H9 (cell line): ENCODE data around the gene CFAP91. TPM values are rescaled to one million over a fixed set of nuclear protein-coding genes. Genes with fewer than 3 reads are reported as not detected.

Source experiments
- DNase-seq: peaks from one replicate; pipeline ENCODE4 v3.0.0-alpha.2; 2017
- H2AFZ ChIP-seq: one replicate; pipeline ENCODE4 v1.6.1; 2013; ENCODE audit warnings: mild to moderate bottlenecking, low read length, control low read depth, moderate library complexity
- H2AK5ac ChIP-seq: 2 replicates; pipeline ENCODE4 v1.6.1; 2013; ENCODE audit warnings: low read length, control low read depth, mixed read lengths; ENCODE audit not compliant: insufficient read length
- H2BK120ac ChIP-seq: one replicate; pipeline ENCODE4 v1.6.1; 2013; ENCODE audit warnings: low read depth, mild to moderate bottlenecking, low read length, control low read depth, inconsistent platforms; ENCODE audit not compliant: poor library complexity, severe bottlenecking
- H2BK12ac ChIP-seq: 2 replicates; pipeline ENCODE4 v1.6.1; 2013; ENCODE audit warnings: low read length, control low read depth, mixed read lengths, low read depth; ENCODE audit not compliant: insufficient read length
- H2BK15ac ChIP-seq: 2 replicates; pipeline ENCODE4 v1.6.1; 2013; ENCODE audit warnings: low read depth, low read length, control low read depth
- H2BK20ac ChIP-seq: one replicate; pipeline ENCODE4 v1.6.1; 2013; ENCODE audit warnings: low read depth, mild to moderate bottlenecking, low read length, control low read depth, inconsistent platforms; ENCODE audit not compliant: poor library complexity, severe bottlenecking
- H2BK5ac ChIP-seq: 2 replicates; pipeline ENCODE4 v1.6.1; 2013; ENCODE audit warnings: low read length, control low read depth, mixed read lengths; ENCODE audit not compliant: insufficient read length
- H3K14ac ChIP-seq: 2 replicates; pipeline ENCODE4 v1.6.1; 2013; ENCODE audit warnings: low read length, control low read depth; ENCODE audit not compliant: insufficient read depth
- H3K18ac ChIP-seq: 2 replicates; pipeline ENCODE4 v1.6.1; 2013; ENCODE audit warnings: low read depth, mild to moderate bottlenecking, mixed read lengths, low read length, control low read depth; ENCODE audit not compliant: insufficient read length
- H3K23ac ChIP-seq: 2 replicates; pipeline ENCODE4 v1.6.1; 2013; ENCODE audit warnings: low read length, control low read depth, mixed read lengths, low read depth; ENCODE audit not compliant: insufficient read length
- H3K23me2 ChIP-seq: 2 replicates; pipeline ENCODE4 v1.6.1; 2013; ENCODE audit warnings: low read depth, mild to moderate bottlenecking, mixed read lengths, low read length, control low read depth; ENCODE audit not compliant: insufficient read length, poor library complexity, severe bottlenecking
- H3K27ac ChIP-seq: 2 replicates; pipeline ENCODE4 v1.5.1; 2013; ENCODE audit warnings: low read length, control low read depth, mixed read lengths, low read depth; ENCODE audit not compliant: insufficient read length
- H3K27me3 ChIP-seq: 2 replicates; pipeline ENCODE4 v1.6.1; 2013; ENCODE audit warnings: low read length, control low read depth, inconsistent platforms; ENCODE audit not compliant: insufficient read depth
- H3K4ac ChIP-seq: 2 replicates; pipeline ENCODE4 v1.6.1; 2013; ENCODE audit warnings: low read depth, mild to moderate bottlenecking, control low read depth, inconsistent platforms, low read length, moderate library complexity
- H3K4me1 ChIP-seq: 2 replicates; pipeline ENCODE4 v1.6.1; 2013; ENCODE audit warnings: low read length, control low read depth, inconsistent platforms; ENCODE audit not compliant: insufficient read depth
- H3K4me2 ChIP-seq: 2 replicates; pipeline ENCODE4 v1.6.1; 2013; ENCODE audit warnings: low read length, control low read depth, mixed read lengths; ENCODE audit not compliant: insufficient read length, insufficient read depth
- H3K56ac ChIP-seq: 2 replicates; pipeline ENCODE4 v1.6.1; 2013; ENCODE audit warnings: low read depth, mild to moderate bottlenecking, mixed read lengths, low read length, control low read depth; ENCODE audit not compliant: insufficient read length
- H3K79me1 ChIP-seq: 2 replicates; pipeline ENCODE4 v1.6.1; 2013; ENCODE audit warnings: low read depth, mild to moderate bottlenecking, moderate library complexity, low read length, control low read depth, inconsistent platforms; ENCODE audit not compliant: insufficient read depth, poor library complexity, severe bottlenecking
- H3K79me2 ChIP-seq: 2 replicates; pipeline ENCODE4 v1.6.1; 2013; ENCODE audit warnings: low read length, control low read depth, inconsistent platforms; ENCODE audit not compliant: insufficient read depth
- H3K9ac ChIP-seq: 2 replicates; pipeline ENCODE4 v1.6.1; 2013; ENCODE audit warnings: low read length, control low read depth, mixed read lengths; ENCODE audit not compliant: insufficient read length; ENCODE audit errors: extremely low read depth
- H3K9me3 ChIP-seq: one replicate; pipeline ENCODE4 v1.6.1; 2013; ENCODE audit warnings: low read depth, low read length, inconsistent platforms; ENCODE audit not compliant: control insufficient read depth
- H3T11ph ChIP-seq: one replicate; pipeline ENCODE4 v1.6.1; 2013; ENCODE audit warnings: mild to moderate bottlenecking, low read length, control low read depth, inconsistent platforms
- H4K20me1 ChIP-seq: one replicate; pipeline ENCODE4 v1.6.1; 2013; ENCODE audit not compliant: control insufficient read depth, insufficient read length, insufficient read depth
- H4K5ac ChIP-seq: 2 replicates; pipeline ENCODE4 v1.6.1; 2013; ENCODE audit warnings: low read depth, mild to moderate bottlenecking, mixed read lengths, low read length, control low read depth; ENCODE audit not compliant: insufficient read length
- H4K8ac ChIP-seq: replicated peaks from 2 replicates; pipeline ENCODE4 v1.6.1; 2013; ENCODE audit warnings: low read length, control low read depth, mixed read lengths, low read depth; ENCODE audit not compliant: insufficient read length
- H4K91ac ChIP-seq: 2 replicates; pipeline ENCODE4 v1.6.1; 2013; ENCODE audit warnings: low read depth, mild to moderate bottlenecking, moderate library complexity, mixed read lengths, low read length, control low read depth; ENCODE audit not compliant: insufficient read length
- H3K27ac Mint-ChIP-seq, 3 experiments: 2 replicates in 2 of 3; 3 replicates in 1 of 3; pipeline ENCODE4 v1.8.0; 2020 to 2021; ENCODE audit warnings: mixed read lengths in 3 of 3, mild to moderate bottlenecking in 1 of 3, moderate library complexity in 1 of 3
- H3K27me3 Mint-ChIP-seq: 2 replicates; pipeline ENCODE4 v1.8.0; 2021; ENCODE audit warnings: low read depth, mild to moderate bottlenecking, moderate library complexity, mixed read lengths
- H3K36me3 Mint-ChIP-seq, 3 experiments: 2 replicates in 2 of 3; 3 replicates in 1 of 3; pipeline ENCODE4 v1.8.0; 2020 to 2021; ENCODE audit warnings: low read depth in 3 of 3, mixed read lengths in 3 of 3; ENCODE audit not compliant: insufficient read depth in 1 of 3
- H3K4me1 Mint-ChIP-seq, 2 experiments: 2 replicates each; pipeline ENCODE4 v1.8.0; 2020; ENCODE audit warnings: mixed read lengths in 2 of 2
- H3K4me3 Mint-ChIP-seq, 2 experiments: 2 replicates in 1 of 2; 3 replicates in 1 of 2; pipeline ENCODE4 v1.8.0; 2020 to 2021; ENCODE audit warnings: mild to moderate bottlenecking in 2 of 2, mixed read lengths in 2 of 2, moderate library complexity in 1 of 2
- H3K9me3 Mint-ChIP-seq, 2 experiments: 2 replicates in 1 of 2; 3 replicates in 1 of 2; pipeline ENCODE4 v1.8.0; 2020; ENCODE audit warnings: mild to moderate bottlenecking in 2 of 2, mixed read lengths in 2 of 2, moderate library complexity in 1 of 2
- WGBS: extraction: QIAGEN DNeasy Blood & Tissue Kit; methylation state at CpG from one replicate; pipeline ENCODE4 v1.1.7; 2013; ENCODE audit warnings: missing lambda C conversion rate, low lambda C conversion rate, mixed read lengths; ENCODE audit not compliant: insufficient read length; ENCODE audit errors: extremely low coverage; 5-methylcytosine and 5-hydroxymethylcytosine counted together
- total RNA-seq: library from RNA; stranded (reverse); gene quantifications from 2 replicates; pipeline ENCODE4 v1.2.1, GENCODE V29; 2021
- TF ChIP-seq, protein P1 (sequence below): fragments of 200-600 bp; sonication (generic); conservative IDR thresholded peaks from 3 replicates; pipeline ENCODE4 v1.8.0; 2021; ENCODE audit warnings: antibody characterized with exemption, mild to moderate bottlenecking

Gene CFAP91
- total RNA-seq, 1 experiment from 2014 or later: 2.3 TPM

DNA sequence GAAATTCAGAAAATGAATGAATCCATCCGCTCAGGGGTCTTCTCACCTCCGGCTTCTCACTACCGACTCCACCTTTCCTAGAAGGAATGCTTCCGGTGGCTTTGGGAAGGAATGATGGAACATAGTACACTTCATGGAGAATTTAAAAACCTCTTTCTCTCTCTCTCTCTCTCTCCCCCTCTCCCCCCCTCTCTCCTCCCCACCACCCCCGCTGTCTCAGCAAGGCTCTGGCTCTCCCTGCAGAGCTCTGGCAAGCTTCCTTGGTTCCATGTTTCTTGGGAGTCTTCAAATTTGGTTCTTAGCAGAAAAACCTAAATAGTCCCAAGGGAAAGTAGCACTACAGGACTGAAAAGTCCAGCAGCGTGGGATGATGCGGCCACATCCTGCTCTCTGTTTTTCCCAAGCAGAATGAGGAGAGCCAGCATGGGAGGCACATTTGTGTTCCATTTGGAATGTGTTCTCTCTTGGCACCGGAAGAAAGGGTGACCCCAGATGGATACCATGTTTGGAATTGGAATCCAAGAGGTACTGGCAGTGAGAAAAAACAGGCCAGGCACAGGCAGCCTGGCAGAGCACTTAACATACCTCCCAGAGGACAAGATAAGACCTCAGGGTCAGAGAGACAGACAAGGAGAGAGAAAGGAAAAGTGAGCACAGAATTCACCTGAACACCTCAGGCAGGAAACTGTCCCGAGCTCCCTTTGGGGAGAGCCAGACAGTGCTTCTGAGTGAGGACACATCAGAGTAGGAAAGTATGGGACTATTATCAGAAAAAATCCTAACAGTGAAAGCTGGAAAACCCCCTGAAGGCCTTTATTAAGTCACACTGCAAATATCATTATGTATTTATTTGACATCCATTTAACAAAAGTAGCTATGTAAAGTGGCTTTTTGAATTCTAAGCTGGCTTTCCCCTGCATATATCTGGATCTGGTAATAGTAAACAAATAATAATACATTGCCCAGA, 42.1 kb upstream of the CFAP91 start, which contains the start of gene POPDC2:
POPDC2 (minus strand) TSS at position 116 of the 967 bp plus-strand sequence. CDS start 166 bp downstream, outside the sequence.
- no peaks in the 10 kb centered on the region for H3K79me1 ChIP-seq
- no peak within 1 kb of the TSS for H4K5ac ChIP-seq
- H3K4ac ChIP-seq: no peak within 1 kb of the TSS
- Mint-ChIP-seq H3K9me3 (no peaks in the 10 kb centered on the region), H3K27me3 (no peaks in the 10 kb centered on the region), H3K36me3 (no peaks in the 10 kb centered on the region), H3K4me1 (peaks cover 2 to 4% of the 10 kb centered on the region in 2 experiments; a peak in 2 of 4 replicates), H3K4me3 (no peak within 1 kb of the TSS), H3K27ac (peak within 1 kb of the TSS in 1 of 3 experiments; percentile 41; a peak in 1 of 7 replicates)
- peak within 1 kb of the TSS; percentile 46 for H2BK5ac ChIP-seq
- no peak within 1 kb of the TSS for H3K23ac ChIP-seq
- H3K79me2 ChIP-seq: no peaks in the 10 kb centered on the region
- no peaks in the 10 kb centered on the region for H3K23me2 ChIP-seq
- H3K14ac ChIP-seq: no peak within 1 kb of the TSS; the same call in 1 of the 2 replicates
- H4K20me1 ChIP-seq: no peaks in the 10 kb centered on the region
- no peak within 1 kb of the TSS for H2BK120ac ChIP-seq
- no peak within 1 kb of the TSS for H3T11ph ChIP-seq
- H3K9me3 ChIP-seq: no peaks in the 10 kb centered on the region
- H3K9ac ChIP-seq: no peak within 1 kb of the TSS
- TF ChIP-seq, protein P1, sequence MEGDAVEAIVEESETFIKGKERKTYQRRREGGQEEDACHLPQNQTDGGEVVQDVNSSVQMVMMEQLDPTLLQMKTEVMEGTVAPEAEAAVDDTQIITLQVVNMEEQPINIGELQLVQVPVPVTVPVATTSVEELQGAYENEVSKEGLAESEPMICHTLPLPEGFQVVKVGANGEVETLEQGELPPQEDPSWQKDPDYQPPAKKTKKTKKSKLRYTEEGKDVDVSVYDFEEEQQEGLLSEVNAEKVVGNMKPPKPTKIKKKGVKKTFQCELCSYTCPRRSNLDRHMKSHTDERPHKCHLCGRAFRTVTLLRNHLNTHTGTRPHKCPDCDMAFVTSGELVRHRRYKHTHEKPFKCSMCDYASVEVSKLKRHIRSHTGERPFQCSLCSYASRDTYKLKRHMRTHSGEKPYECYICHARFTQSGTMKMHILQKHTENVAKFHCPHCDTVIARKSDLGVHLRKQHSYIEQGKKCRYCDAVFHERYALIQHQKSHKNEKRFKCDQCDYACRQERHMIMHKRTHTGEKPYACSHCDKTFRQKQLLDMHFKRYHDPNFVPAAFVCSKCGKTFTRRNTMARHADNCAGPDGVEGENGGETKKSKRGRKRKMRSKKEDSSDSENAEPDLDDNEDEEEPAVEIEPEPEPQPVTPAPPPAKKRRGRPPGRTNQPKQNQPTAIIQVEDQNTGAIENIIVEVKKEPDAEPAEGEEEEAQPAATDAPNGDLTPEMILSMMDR: no peak
- no peak within 1 kb of the TSS for H3K27ac ChIP-seq
- H3K56ac ChIP-seq: no peak within 1 kb of the TSS
- H4K8ac ChIP-seq: no peak within 1 kb of the TSS
- H3K4me1 ChIP-seq: 0 out of 2 replicates have a peak, but pooled peaks cover 2% of the 10 kb centered on the region
- H3K18ac ChIP-seq: no peak within 1 kb of the TSS
- DNase-seq: no peak
- no peak within 1 kb of the TSS for H2AFZ ChIP-seq
- H2BK20ac ChIP-seq: no peak within 1 kb of the TSS
- no CpG with 5 or more reads among the region's 9 CpGs for WGBS
- no peak within 1 kb of the TSS for H2AK5ac ChIP-seq
- no peak within 1 kb of the TSS for H4K91ac ChIP-seq
- no peaks in the 10 kb centered on the region for H3K27me3 ChIP-seq
- no peak within 1 kb of the TSS for H3K4me2 ChIP-seq
- H2BK15ac ChIP-seq: no peak within 1 kb of the TSS
- H2BK12ac ChIP-seq: no peak within 1 kb of the TSS
